ENCODE results near the gene NFIB. TPM values are rescaled to one million over a fixed set of nuclear protein-coding genes. Genes with fewer than 3 reads are reported as not detected.

NFIB gene
- total and polyA plus RNA-seq, 2 of the 13 experiments (the other 11 are each of a cell fraction or from before 2014, with no cell fraction given) = 0.98 to 4.6 TPM

- no peaks in the 10 kb centered on the region for H3K79me2 ChIP-seq (ENCODE audit: insufficient read depth, low read length)
- no peak overlapping the region for H3K4me3 ChIP-seq (replicated peaks in 1 of 3; ENCODE audit: insufficient read depth in 1 of 3, low read depth in 2 of 3, low read length in 3 of 3)
- no peak overlapping the region for H2AFZ ChIP-seq (ENCODE audit: low read length)
- H3K36me3 ChIP-seq (replicated peaks in 1 of 2; ENCODE audit: control insufficient read depth in 1 of 2, insufficient read depth in 2 of 2, low read length in 2 of 2) = no peaks in the 10 kb centered on the region
- H3K4me2 ChIP-seq (ENCODE audit: low read depth, low read length) = no peak overlapping the region
- WGBS (ENCODE audit: low lambda C conversion rate) = 45% methylated on average over 1 of the region's 1 CpG
- H3K4me1 ChIP-seq (ENCODE audit: insufficient read depth, low read length) = peaks cover 16% of the 10 kb centered on the region
- no peaks in the 10 kb centered on the region for H3K27me3 ChIP-seq (ENCODE audit: control insufficient read depth in 1 of 2, insufficient read depth in 2 of 2, low read length in 2 of 2)
- no peak for FAIRE-seq
- intact Hi-C loops (cut with micrococcal nuclease; ENCODE audit: unreplicated experiment) = no loop called here
- no peaks in the 10 kb centered on the region for H4K20me1 ChIP-seq (ENCODE audit: insufficient read depth, low read length)
- in situ Hi-C loops (cut with HindIII; ENCODE audit: extremely low pct_ligation_motif_present, low pct_unique_long_range_greater_than_20kb) = no loop called here
- CTCF ChIA-PET (ENCODE audit: low intra/inter-chr PET ratio, low total read pairs) = no interaction called here
- DNase-seq (ENCODE audit: low spot score) = no peak
- H3K27ac ChIP-seq (ENCODE audit: extremely low read length, insufficient read depth, low read length) = no peak overlapping the region
- TF ChIP-seq ZNF761 (CRISPR knock-in tag; conservative IDR thresholded peaks at IDR 0.05) (no peak), CENPT (CRISPR knock-in tag; IDR thresholded peaks at IDR 0.05; ENCODE audit: low read depth) (no peak), NONO (IDR thresholded peaks at IDR 0.05) (no peak), NONO (CRISPR knock-in tag; conservative IDR thresholded peaks at IDR 0.05) (no peak)
- POLR2A ChIA-PET = interaction anchor here (1.0 kb wide), 1 partner anchor 143 kb away, joined by 3 read pairs; no protein-coding TSS in a partner anchor
- no TSS peak for BruUV-seq (replicated peaks)
- no peak overlapping the region for H3K9ac ChIP-seq (ENCODE audit: insufficient read depth, low read depth, low read length)
- H3K9me3 ChIP-seq (ENCODE audit: low read length) = no peaks in the 10 kb centered on the region
- no peak for ATAC-seq
These were observed 138.2 kb downstream of the NFIB start for GRCh38 chr9:14175778-14176177.

- ATAC-seq (no peak), FAIRE-seq (no peak), DNase-seq (ENCODE audit: low spot score) (no peak)
- intact Hi-C loops (cut with micrococcal nuclease; ENCODE audit: unreplicated experiment) (no loop called here), in situ Hi-C loops (cut with HindIII; ENCODE audit: extremely low pct_ligation_motif_present, low pct_unique_long_range_greater_than_20kb) (no loop called here)
- ChIA-PET CTCF (ENCODE audit: low intra/inter-chr PET ratio, low total read pairs) (no interaction called here), POLR2A (no interaction called here)
- no peaks in the 10 kb centered on the region for H3K79me2 ChIP-seq (ENCODE audit: insufficient read depth, low read length)
- H3K4me2 ChIP-seq (ENCODE audit: low read depth, low read length) = no peak overlapping the region
- no peak overlapping the region for H3K4me3 ChIP-seq (replicated peaks in 1 of 3; ENCODE audit: insufficient read depth in 1 of 3, low read depth in 2 of 3, low read length in 3 of 3)
- no peaks in the 10 kb centered on the region for H3K27me3 ChIP-seq (ENCODE audit: control insufficient read depth in 1 of 2, insufficient read depth in 2 of 2, low read length in 2 of 2)
- H3K9me3 ChIP-seq (ENCODE audit: low read length) = no peaks in the 10 kb centered on the region
- H3K27ac ChIP-seq (ENCODE audit: extremely low read length, insufficient read depth, low read length) = no peak overlapping the region
- no peak overlapping the region for H3K9ac ChIP-seq (ENCODE audit: insufficient read depth, low read depth, low read length)
- no peaks in the 10 kb centered on the region for H3K4me1 ChIP-seq (ENCODE audit: insufficient read depth, low read length)
- TF ChIP-seq ZKSCAN5 (CRISPR knock-in tag; IDR thresholded peaks at IDR 0.05) (no peak), MAFK (conservative IDR thresholded peaks at IDR 0.05 in 1 of 2, IDR thresholded peaks at IDR 0.05 in 1 of 2; ENCODE audit: low read length in 2 of 2) (0 out of 4 replicates have a peak, but pooled peaks of 1 of the 2 experiments have one; percentile 3)
- 39% methylated on average over 2 of the region's 2 CpGs for WGBS (ENCODE audit: low lambda C conversion rate)
- no peaks in the 10 kb centered on the region for H3K36me3 ChIP-seq (replicated peaks in 1 of 2; ENCODE audit: control insufficient read depth in 1 of 2, insufficient read depth in 2 of 2, low read length in 2 of 2)
- no peaks in the 10 kb centered on the region for H4K20me1 ChIP-seq (ENCODE audit: insufficient read depth, low read length)
- BruUV-seq (replicated peaks) = no TSS peak
- no peak overlapping the region for H2AFZ ChIP-seq (ENCODE audit: low read length)
These were observed 140.2 kb downstream of the NFIB start for GRCh38 chr9:14173713-14174112.

Measured in HepG2 (cell line).